Tongue (tissue), 2 donors: ENCODE data around the gene GAB2. TPM values are rescaled to one million over a fixed set of nuclear protein-coding genes. Genes with fewer than 3 reads are reported as not detected.

Source experiments
- DNase-seq: peaks from one replicate; pipeline ENCODE4 v3.0.0-alpha.2; 2015
- total RNA-seq: library from RNA; depleted of rRNA; stranded (reverse); fragments of >200 nt; gene quantifications from one replicate; pipeline ENCODE4 v1.2.3, GENCODE V29; 2014

Gene GAB2
- total RNA-seq, 1 donor from 2014 or later: 14.2 TPM

- no peak for DNase-seq
These were observed 17.5 kb downstream of the GAB2 start for GRCh38 chr11:78400116-78400515.

GRCh38 chr11:78399136-78399535 is 18.5 kb downstream of the GAB2 start:
- DNase-seq: no peak

- no peak for DNase-seq
These were observed 18.9 kb downstream of the GAB2 start for GRCh38 chr11:78398715-78399114.

GRCh38 chr11:78397398-78397797 is 20.2 kb downstream of the GAB2 start:
- DNase-seq: no peak

- no peak for DNase-seq
These were observed 22.0 kb downstream of the GAB2 start for GRCh38 chr11:78395597-78395996.

- DNase-seq: no peak
These were observed 24.8 kb downstream of the GAB2 start for GRCh38 chr11:78392854-78393253.

GRCh38 chr11:78391424-78391823 is 26.2 kb downstream of the GAB2 start:
- no peak for DNase-seq

- no peak for DNase-seq
These were observed 26.8 kb downstream of the GAB2 start for GRCh38 chr11:78390809-78391208.

- DNase-seq: no peak
These were observed 31.2 kb downstream of the GAB2 start for GRCh38 chr11:78386215-78386941.

GRCh38 chr11:78385205-78385604 is 32.4 kb downstream of the GAB2 start:
- DNase-seq: no peak

GRCh38 chr11:78384231-78384630 is 33.4 kb downstream of the GAB2 start:
- DNase-seq: no peak

GRCh38 chr11:78381865-78382264 is 35.8 kb downstream of the GAB2 start:
- peak; percentile 33 for DNase-seq

- peak; percentile 57 for DNase-seq
These were observed 37.0 kb downstream of the GAB2 start for GRCh38 chr11:78380615-78381051.

GRCh38 chr11:78379039-78379670 is 38.5 kb downstream of the GAB2 start:
- no peak for DNase-seq

GRCh38 chr11:78377625-78378418 is 39.8 kb downstream of the GAB2 start:
- DNase-seq: no peak

- no peak for DNase-seq
These were observed 40.8 kb downstream of the GAB2 start for GRCh38 chr11:78376858-78377257.

GRCh38 chr11:78374917-78375316 is 42.7 kb downstream of the GAB2 start:
- DNase-seq: no peak

- no peak for DNase-seq
These were observed 43.9 kb downstream of the GAB2 start for GRCh38 chr11:78373689-78374088.

- peak; percentile 10 for DNase-seq
These were observed 45.4 kb downstream of the GAB2 start for GRCh38 chr11:78372114-78372768.

- DNase-seq: peak; percentile 10
These were observed 46.3 kb downstream of the GAB2 start for GRCh38 chr11:78371221-78371891.

GRCh38 chr11:78370406-78371172 is 47.0 kb downstream of the GAB2 start:
- DNase-seq: peak; percentile 15
